HG03039 (cell line): ENCODE data around the gene KLK1.

ENCODE experiments used
- ATAC-seq: cut with Tn5 transposase; IDR thresholded peaks from one replicate; pipeline ENCODE4 v1.9.1; 2021; ENCODE audit warnings: mild to moderate bottlenecking, moderate library complexity; ENCODE audit not compliant: unreplicated experiment

KLK1 gene

GRCh38 chr19:50823389-50824042 lies at the start of gene KLK1:
Gene KLK1 (minus strand): TSS chr19:50823787. CDS start chr19:50823748, 39 bp downstream.
- ATAC-seq = no peak

DNA sequence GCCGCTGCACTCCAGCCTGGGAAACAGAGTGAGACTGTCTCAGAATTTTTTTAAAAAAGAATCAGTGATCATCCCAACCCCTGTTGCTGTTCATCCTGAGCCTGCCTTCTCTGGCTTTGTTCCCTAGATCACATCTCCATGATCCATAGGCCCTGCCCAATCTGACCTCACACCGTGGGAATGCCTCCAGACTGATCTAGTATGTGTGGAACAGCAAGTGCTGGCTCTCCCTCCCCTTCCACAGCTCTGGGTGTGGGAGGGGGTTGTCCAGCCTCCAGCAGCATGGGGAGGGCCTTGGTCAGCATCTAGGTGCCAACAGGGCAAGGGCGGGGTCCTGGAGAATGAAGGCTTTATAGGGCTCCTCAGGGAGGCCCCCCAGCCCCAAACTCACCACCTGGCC lies 49.5 kb upstream of the KLK1 start, which contains the start of gene KLK2:
KLK2 (plus strand) TSS at position 384 of the 400 bp plus-strand sequence. CDS start 35 bp downstream, outside the sequence.
- ATAC-seq = no peak

DNA sequence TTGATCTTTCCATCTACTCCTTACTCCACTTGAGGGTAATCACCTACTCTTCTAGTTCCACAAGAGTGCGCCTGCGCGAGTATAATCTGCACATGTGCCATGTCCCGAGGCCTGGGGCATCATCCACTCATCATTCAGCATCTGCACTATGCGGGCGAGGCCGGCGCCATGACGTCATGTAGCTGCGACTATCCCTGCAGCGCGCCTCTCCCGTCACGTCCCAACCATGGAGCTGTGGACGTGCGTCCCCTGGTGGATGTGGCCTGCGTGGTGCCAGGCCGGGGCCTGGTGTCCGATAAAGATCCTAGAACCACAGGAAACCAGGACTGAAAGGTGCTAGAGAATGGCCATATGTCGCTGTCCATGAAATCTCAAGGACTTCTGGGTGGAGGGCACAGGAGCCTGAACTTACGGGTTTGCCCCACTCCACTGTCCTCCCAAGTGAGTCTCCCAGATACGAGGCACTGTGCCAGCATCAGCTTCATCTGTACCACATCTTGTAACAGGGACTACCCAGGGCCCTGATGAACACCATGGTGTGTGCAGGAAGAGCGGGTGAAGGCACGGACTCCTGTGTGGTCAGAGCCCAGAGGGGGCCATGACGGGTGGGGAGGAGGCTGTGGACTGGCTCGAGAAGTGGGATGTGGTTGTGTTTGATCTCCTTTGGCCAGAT lies 47.0 kb upstream of the KLK1 start:
- ATAC-seq = no peak

DNA sequence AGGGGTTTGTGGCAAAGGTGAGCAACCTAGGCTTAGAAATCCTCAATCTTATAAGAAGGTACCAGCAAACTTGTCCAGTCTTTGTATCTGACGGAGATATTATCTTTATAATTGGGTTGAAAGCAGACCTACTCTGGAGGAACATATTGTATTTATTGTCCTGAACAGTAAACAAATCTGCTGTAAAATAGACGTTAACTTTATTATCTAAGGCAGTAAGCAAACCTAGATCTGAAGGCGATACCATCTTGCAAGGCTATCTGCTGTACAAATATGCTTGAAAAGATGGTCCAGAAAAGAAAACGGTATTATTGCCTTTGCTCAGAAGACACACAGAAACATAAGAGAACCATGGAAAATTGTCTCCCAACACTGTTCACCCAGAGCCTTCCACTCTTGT lies 45.9 kb upstream of the KLK1 start:
- no peak for ATAC-seq

- no peak for ATAC-seq
Observed at GRCh38 chr19:50861496-50862286, 38.1 kb upstream of the KLK1 start.

- no peak for ATAC-seq
Observed at GRCh38 chr19:50861010-50861409, 37.4 kb upstream of the KLK1 start.

DNA sequence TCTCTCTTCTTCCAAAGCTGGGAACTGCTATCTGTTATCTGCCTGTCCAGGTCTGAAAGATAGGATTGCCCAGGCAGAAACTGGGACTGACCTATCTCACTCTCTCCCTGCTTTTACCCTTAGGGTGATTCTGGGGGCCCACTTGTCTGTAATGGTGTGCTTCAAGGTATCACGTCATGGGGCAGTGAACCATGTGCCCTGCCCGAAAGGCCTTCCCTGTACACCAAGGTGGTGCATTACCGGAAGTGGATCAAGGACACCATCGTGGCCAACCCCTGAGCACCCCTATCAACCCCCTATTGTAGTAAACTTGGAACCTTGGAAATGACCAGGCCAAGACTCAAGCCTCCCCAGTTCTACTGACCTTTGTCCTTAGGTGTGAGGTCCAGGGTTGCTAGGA lies 36.3 kb upstream of the KLK1 start:
- no peak for ATAC-seq

DNA sequence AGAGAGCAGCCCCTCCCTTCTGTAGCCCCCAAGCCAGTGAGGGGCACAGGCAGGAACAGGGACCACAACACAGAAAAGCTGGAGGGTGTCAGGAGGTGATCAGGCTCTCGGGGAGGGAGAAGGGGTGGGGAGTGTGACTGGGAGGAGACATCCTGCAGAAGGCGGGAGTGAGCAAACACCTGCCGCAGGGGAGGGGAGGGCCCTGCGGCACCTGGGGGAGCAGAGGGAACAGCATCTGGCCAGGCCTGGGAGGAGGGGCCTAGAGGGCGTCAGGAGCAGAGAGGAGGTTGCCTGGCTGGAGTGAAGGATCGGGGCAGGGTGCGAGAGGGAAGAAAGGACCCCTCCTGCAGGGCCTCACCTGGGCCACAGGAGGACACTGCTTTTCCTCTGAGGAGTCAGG lies 35.3 kb upstream of the KLK1 start:
- ATAC-seq = no peak

GRCh38 chr19:50857366-50857765 lies 33.8 kb upstream of the KLK1 start:
- ATAC-seq = no peak

- no peak for ATAC-seq
Observed at GRCh38 chr19:50854636-50855410, 31.2 kb upstream of the KLK1 start, which contains the start of gene KLK3. Gene KLK3 (plus strand): TSS chr19:50854915. CDS start chr19:50854956, 41 bp downstream.

- no peak for ATAC-seq
Observed at GRCh38 chr19:50851620-50852019, 28.0 kb upstream of the KLK1 start.

GRCh38 chr19:50850738-50851137 lies 27.2 kb upstream of the KLK1 start:
- no peak for ATAC-seq

DNA sequence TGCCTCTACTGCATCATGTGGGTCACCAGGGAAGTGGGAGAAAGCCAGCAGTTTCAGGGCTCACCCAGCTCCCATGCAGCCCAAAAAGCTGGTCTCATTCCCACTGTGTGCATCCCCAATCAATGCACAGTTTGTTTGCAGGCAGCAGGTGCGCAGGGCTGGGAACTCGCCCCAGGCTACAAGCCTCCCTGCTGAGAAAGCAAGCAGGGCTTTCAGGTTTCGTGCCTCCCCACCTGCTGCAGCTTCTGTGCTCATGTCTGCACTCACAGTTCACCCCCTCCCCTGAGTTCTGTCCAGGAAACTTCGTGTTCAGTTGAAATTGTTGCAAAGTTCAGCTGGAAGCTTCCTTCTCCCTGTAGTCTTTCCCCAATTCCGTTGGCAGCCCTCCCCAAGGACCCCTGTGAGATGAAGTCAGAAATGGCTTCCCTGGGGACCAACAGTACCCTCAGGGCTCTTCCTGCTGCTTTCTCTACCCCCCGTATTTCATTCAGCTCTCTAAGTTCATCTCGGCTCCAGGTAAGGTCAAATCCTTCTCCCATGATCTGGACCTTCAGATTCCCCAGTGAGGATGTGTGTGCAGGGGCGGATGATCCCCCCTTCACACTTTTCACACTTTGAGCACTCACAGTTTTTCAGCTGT lies 20.8 kb upstream of the KLK1 start:
- ATAC-seq = no peak

GRCh38 chr19:50843701-50844221 lies 20.2 kb upstream of the KLK1 start:
- no peak for ATAC-seq

DNA sequence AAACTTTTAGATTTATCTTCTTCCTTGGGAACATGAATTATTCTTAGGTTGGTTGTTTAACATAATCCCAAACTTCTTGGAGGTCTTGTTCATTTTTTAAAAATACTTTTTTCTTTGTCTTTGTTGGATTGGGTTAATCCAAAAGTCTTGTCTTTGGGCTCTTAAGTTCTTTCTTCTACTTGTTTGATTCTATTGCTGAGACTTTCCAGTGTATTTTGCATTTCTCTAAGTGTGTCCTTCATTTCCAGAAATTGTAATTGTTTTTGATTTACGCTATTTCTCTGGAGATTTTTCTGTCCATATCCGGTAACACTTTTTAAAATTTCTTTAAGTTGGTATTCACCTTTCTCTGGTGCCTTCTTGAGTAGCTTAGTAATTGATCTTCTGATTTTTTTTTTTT lies 19.6 kb upstream of the KLK1 start:
- no peak for ATAC-seq

GRCh38 chr19:50842130-50842529 lies 18.5 kb upstream of the KLK1 start:
- no peak for ATAC-seq

- no peak for ATAC-seq
Observed at GRCh38 chr19:50839712-50840655, 16.4 kb upstream of the KLK1 start.

GRCh38 chr19:50838239-50838638 lies 14.7 kb upstream of the KLK1 start:
- no peak for ATAC-seq

DNA sequence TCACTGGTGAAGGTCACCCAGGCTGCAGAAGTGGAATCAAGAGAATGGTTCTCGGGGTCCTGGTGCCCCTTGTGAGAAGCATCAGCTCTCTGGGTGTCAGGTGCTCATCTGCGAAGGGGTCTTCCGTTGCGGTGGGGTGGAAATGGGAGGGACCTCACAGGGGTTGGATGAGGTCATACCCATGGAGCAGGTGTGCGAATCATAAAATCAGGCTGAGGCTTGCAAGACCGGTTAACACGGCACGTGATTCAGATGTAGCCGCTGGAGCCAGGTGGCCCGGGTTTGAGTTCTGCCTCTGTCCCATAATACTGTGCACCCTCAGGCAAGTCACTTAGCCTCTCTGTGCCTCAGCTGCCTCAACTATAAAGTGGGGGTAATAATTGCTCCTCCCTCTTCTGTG lies 13.7 kb upstream of the KLK1 start:
- no peak for ATAC-seq
